ENCODE data around the gene DPP4.

Gene DPP4

GRCh38 chr2:161976295-161976694 lies 97.7 kb downstream of the DPP4 start:
- H3K9ac ChIP-seq (ENCODE audit: low read length), result no peak overlapping the region

DNA sequence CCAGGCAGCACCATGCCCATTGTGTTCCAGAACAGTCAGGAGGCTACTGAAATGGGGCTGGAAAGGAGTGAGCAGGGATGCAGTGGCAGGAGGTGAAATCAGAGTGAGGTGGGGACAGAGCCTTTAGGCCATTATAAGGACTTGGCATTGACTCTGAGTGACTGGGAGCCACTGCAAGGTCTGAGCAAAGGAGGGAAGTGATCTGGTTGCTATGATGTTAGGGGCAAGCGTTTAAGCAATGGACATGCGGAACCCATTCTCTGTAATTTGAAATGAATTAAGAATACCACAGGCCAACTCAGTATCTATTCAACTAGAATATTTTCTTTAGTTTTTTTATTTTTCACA lies 98.2 kb downstream of the DPP4 start:
- Histone ChIP-seq H3K36me3 (ENCODE audit: control insufficient read depth, insufficient read depth, low read length) (no peaks in the 10 kb centered on the region), H3K27me3 (ENCODE audit: control insufficient read depth, insufficient read depth, low read length) (no peaks in the 10 kb centered on the region), H3K4me1 (ENCODE audit: control insufficient read depth, insufficient read depth, low read length) (no peaks in the 10 kb centered on the region), H3K9ac (ENCODE audit: low read length) (no peak overlapping the region), H3K9me3 (ENCODE audit: control insufficient read depth, low read length) (no peaks in the 10 kb centered on the region), H3K4me3 (ENCODE audit: low read length) (no peak overlapping the region)

More at GRCh38 chr2:161976295-161976694, 97.7 kb downstream of the DPP4 start:
- no peaks in the 10 kb centered on the region for H3K27me3 ChIP-seq (ENCODE audit: control insufficient read depth, insufficient read depth, low read length)
- no peaks in the 10 kb centered on the region for H3K9me3 ChIP-seq (ENCODE audit: control insufficient read depth, low read length)
- no peaks in the 10 kb centered on the region for H3K4me1 ChIP-seq (ENCODE audit: control insufficient read depth, insufficient read depth, low read length)
- no peak overlapping the region for H3K4me3 ChIP-seq (ENCODE audit: low read length)
- H3K36me3 ChIP-seq (ENCODE audit: control insufficient read depth, insufficient read depth, low read length), result no peaks in the 10 kb centered on the region

DNA sequence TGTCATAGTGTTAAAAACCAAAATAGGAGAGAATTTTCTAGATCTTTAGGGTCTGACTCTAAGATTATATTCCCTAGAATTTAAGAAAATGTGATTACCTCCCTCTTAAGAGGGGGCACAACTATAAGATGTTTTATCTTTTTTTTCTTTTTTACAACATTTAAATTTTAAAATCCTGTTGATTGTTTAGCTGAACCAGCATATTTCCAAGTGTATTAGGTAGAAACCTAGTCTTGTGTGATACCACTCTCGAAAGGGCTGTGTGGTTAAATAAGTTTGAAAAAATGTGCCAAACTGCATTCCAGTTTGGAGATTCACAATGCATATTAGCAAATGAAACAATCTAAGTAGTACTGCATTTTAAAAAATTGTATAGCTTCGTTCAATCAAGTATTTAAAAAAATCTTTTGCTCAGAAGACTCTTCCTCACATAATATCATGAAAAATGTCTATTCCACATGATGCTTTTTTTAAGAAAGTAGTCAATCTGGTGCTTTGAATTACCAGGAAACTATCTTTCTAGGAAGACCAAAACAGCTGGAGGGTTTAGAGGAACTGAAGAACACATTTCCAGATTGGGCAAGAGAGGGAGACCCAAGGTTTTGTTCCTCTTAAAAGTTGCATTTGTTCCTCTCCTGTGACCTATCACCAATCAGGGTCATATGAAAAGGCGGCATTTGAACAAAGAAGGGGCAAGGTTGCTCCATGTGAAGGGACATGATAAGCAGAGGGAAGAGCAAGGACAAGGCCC lies 98.8 kb downstream of the DPP4 start:
- no peak overlapping the region for H3K4me3 ChIP-seq (ENCODE audit: low read length)
- H3K9me3 ChIP-seq (ENCODE audit: control insufficient read depth, low read length), result no peaks in the 10 kb centered on the region
- no peaks in the 10 kb centered on the region for H3K36me3 ChIP-seq (ENCODE audit: control insufficient read depth, insufficient read depth, low read length)

DNA sequence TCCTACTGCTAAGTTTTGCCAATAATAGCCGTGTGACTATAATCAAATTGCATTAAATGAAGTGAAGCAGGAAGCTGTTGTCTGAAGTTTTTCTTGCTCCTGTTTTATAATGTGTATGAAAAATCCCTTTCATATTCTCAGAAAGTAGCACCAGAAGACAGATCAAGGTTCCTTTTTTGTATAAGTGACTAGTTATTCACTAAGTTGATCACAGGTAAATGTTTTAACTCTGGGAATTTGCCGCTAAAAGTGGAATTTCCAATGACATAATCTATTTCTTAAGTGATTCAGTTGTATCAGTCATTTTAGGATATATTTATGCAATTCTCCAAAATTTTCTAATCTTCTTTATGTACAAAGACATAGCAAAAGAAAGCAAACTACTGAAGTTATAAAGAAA lies 99.6 kb downstream of the DPP4 start:
- Histone ChIP-seq H3K9ac (ENCODE audit: low read length) (no peak overlapping the region), H3K4me3 (ENCODE audit: low read length) (no peak overlapping the region), H3K36me3 (ENCODE audit: control insufficient read depth, insufficient read depth, low read length) (no peaks in the 10 kb centered on the region), H3K4me1 (ENCODE audit: control insufficient read depth, insufficient read depth, low read length) (no peaks in the 10 kb centered on the region), H3K9me3 (ENCODE audit: control insufficient read depth, low read length) (no peaks in the 10 kb centered on the region), H3K27me3 (ENCODE audit: control insufficient read depth, insufficient read depth, low read length) (no peaks in the 10 kb centered on the region)

More for the DNA sequence above, 98.8 kb downstream of the DPP4 start:
- no peaks in the 10 kb centered on the region for H3K27me3 ChIP-seq (ENCODE audit: control insufficient read depth, insufficient read depth, low read length)
- H3K4me1 ChIP-seq (ENCODE audit: control insufficient read depth, insufficient read depth, low read length), result no peaks in the 10 kb centered on the region
- H3K9ac ChIP-seq (ENCODE audit: low read length), result no peak overlapping the region

DNA sequence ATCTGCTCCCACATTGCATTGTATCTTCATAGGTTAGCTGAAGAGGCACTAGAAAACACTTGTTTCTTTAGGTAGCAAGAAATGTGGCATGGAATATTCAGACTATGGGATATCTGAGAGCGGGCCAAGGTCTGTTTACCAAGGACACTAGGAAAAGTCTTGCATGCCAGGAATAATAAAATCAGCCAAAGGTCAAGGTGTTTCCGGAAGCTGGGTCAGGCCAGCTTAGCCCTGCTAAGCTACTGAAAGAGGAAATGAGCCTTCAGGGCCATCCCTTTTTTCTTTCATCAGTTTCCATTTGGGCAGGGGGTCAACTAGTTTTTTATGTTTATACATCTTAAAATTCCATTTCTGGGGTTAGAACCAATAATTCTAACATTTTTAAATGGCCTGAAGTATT lies 101.1 kb downstream of the DPP4 start:
- no peaks in the 10 kb centered on the region for H3K36me3 ChIP-seq (ENCODE audit: control insufficient read depth, insufficient read depth, low read length)
- no peak overlapping the region for H3K4me3 ChIP-seq (ENCODE audit: low read length)
- H3K9ac ChIP-seq (ENCODE audit: low read length), result no peak overlapping the region
- no peaks in the 10 kb centered on the region for H3K27me3 ChIP-seq (ENCODE audit: control insufficient read depth, insufficient read depth, low read length)
- H3K4me1 ChIP-seq (ENCODE audit: control insufficient read depth, insufficient read depth, low read length), result no peaks in the 10 kb centered on the region
- no peaks in the 10 kb centered on the region for H3K9me3 ChIP-seq (ENCODE audit: control insufficient read depth, low read length)

DNA sequence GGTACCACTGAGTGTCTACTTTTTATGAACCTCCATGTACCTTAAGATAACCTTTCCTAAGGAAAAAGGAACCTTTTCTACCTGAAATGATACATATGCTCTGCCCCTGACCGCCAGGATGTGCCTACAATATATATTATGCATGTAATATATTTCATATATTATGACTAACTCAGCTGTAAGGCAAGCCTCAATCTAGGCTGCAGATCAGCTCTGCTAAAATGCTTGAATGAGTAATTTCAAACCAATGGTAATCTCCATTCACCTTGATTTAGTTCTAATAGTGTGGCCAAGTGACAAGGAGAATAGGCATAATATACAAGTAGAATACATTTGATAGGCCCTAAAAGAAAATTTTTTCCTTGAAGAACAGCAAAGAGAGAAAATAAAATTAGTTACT lies 101.8 kb downstream of the DPP4 start:
- H3K9ac ChIP-seq (ENCODE audit: low read length), result no peak overlapping the region

GRCh38 chr2:161971551-161971950 lies 102.5 kb downstream of the DPP4 start:
- Histone ChIP-seq H3K4me3 (ENCODE audit: low read length) (no peak overlapping the region), H3K27me3 (ENCODE audit: control insufficient read depth, insufficient read depth, low read length) (no peaks in the 10 kb centered on the region), H3K36me3 (ENCODE audit: control insufficient read depth, insufficient read depth, low read length) (no peaks in the 10 kb centered on the region), H3K9ac (ENCODE audit: low read length) (no peak overlapping the region), H3K9me3 (ENCODE audit: control insufficient read depth, low read length) (no peaks in the 10 kb centered on the region), H3K4me1 (ENCODE audit: control insufficient read depth, insufficient read depth, low read length) (no peaks in the 10 kb centered on the region)

More for the DNA sequence above, 101.8 kb downstream of the DPP4 start:
- Histone ChIP-seq H3K4me1 (ENCODE audit: control insufficient read depth, insufficient read depth, low read length) (no peaks in the 10 kb centered on the region), H3K4me3 (ENCODE audit: low read length) (no peak overlapping the region), H3K36me3 (ENCODE audit: control insufficient read depth, insufficient read depth, low read length) (no peaks in the 10 kb centered on the region), H3K9me3 (ENCODE audit: control insufficient read depth, low read length) (no peaks in the 10 kb centered on the region), H3K27me3 (ENCODE audit: control insufficient read depth, insufficient read depth, low read length) (no peaks in the 10 kb centered on the region)

- Histone ChIP-seq H3K27me3 (ENCODE audit: control insufficient read depth, insufficient read depth, low read length) (no peaks in the 10 kb centered on the region), H3K9ac (ENCODE audit: low read length) (no peak overlapping the region), H3K9me3 (ENCODE audit: control insufficient read depth, low read length) (no peaks in the 10 kb centered on the region), H3K36me3 (ENCODE audit: control insufficient read depth, insufficient read depth, low read length) (no peaks in the 10 kb centered on the region), H3K4me1 (ENCODE audit: control insufficient read depth, insufficient read depth, low read length) (no peaks in the 10 kb centered on the region), H3K4me3 (ENCODE audit: low read length) (no peak overlapping the region)
Measured at GRCh38 chr2:161969159-161969558, 104.9 kb downstream of the DPP4 start.

DNA sequence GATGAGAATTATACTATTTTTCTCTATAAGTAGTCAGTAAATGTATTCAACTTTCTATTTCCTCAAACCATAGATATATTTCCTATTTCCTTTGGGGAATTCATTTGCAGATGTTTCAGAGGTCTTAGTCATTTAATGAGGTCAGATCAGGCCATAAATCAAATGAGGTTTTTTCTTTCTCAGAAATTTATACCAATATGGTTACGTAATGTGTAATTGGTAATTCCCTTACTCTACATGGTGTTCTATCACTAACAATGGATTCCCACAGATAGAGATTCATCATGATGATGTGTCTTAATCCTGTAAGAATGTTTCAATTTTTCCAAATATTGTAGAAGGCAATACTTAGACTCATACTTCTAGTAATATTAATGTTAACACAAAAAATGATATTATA lies 108.0 kb downstream of the DPP4 start:
- no peak overlapping the region for H3K4me3 ChIP-seq (ENCODE audit: low read length)
- H3K9me3 ChIP-seq (ENCODE audit: control insufficient read depth, low read length), result no peaks in the 10 kb centered on the region
- no peak overlapping the region for H3K9ac ChIP-seq (ENCODE audit: low read length)
- no peaks in the 10 kb centered on the region for H3K4me1 ChIP-seq (ENCODE audit: control insufficient read depth, insufficient read depth, low read length)
- no peaks in the 10 kb centered on the region for H3K36me3 ChIP-seq (ENCODE audit: control insufficient read depth, insufficient read depth, low read length)
- H3K27me3 ChIP-seq (ENCODE audit: control insufficient read depth, insufficient read depth, low read length), result no peaks in the 10 kb centered on the region

- no peaks in the 10 kb centered on the region for H3K27me3 ChIP-seq (ENCODE audit: control insufficient read depth, insufficient read depth, low read length)
- H3K4me1 ChIP-seq (ENCODE audit: control insufficient read depth, insufficient read depth, low read length), result no peaks in the 10 kb centered on the region
Measured at GRCh38 chr2:161964160-161964559, 109.9 kb downstream of the DPP4 start.

DNA sequence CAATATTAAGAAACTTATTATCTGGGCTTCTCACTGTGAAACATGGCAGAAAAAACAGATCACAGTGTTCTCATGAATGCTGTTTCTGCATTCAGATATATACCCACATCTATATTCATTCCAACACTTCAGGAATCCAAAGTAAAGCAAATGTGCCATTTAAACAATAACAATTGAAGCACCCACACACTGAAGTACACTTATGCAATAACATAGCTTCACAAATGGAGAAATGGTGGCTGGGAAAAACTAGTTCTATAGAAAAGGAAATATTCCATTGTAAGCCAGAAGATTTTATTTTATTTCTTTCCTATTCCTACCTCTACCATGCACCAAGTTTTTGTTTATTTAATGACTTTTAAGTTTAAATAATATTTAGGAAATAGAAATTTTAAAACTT lies 111.9 kb downstream of the DPP4 start:
- Histone ChIP-seq H3K4me1 (ENCODE audit: control insufficient read depth, insufficient read depth, low read length) (no peaks in the 10 kb centered on the region), H3K27me3 (ENCODE audit: control insufficient read depth, insufficient read depth, low read length) (no peaks in the 10 kb centered on the region), H3K36me3 (ENCODE audit: control insufficient read depth, insufficient read depth, low read length) (no peaks in the 10 kb centered on the region), H3K9ac (ENCODE audit: low read length) (no peak overlapping the region), H3K4me3 (ENCODE audit: low read length) (no peak overlapping the region), H3K9me3 (ENCODE audit: control insufficient read depth, low read length) (no peaks in the 10 kb centered on the region)

More at GRCh38 chr2:161964160-161964559, 109.9 kb downstream of the DPP4 start:
- Histone ChIP-seq H3K9me3 (ENCODE audit: control insufficient read depth, low read length) (no peaks in the 10 kb centered on the region), H3K4me3 (ENCODE audit: low read length) (no peak overlapping the region), H3K9ac (ENCODE audit: low read length) (no peak overlapping the region), H3K36me3 (ENCODE audit: control insufficient read depth, insufficient read depth, low read length) (no peaks in the 10 kb centered on the region)

DNA sequence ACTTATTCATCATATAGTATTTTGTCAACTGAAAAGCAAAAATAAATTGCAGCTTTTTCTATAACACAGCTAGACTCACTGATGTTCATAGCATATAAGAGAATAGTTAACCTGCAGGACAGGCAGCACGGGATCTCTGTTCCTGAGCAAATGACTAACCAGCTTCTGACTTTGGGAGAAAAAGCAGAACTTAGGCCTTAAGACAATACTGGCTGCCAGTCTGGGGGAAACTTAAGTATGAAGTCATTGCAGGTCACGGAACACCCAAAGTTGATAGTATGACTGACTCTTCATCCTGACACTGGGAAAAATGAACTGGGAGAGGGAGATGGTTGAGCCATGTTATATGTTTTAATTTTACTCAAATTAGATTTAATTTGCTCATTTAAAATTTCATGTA lies 113.0 kb downstream of the DPP4 start:
- no peak overlapping the region for H3K4me3 ChIP-seq (ENCODE audit: low read length)
- H3K36me3 ChIP-seq (ENCODE audit: control insufficient read depth, insufficient read depth, low read length), result no peaks in the 10 kb centered on the region
- no peaks in the 10 kb centered on the region for H3K4me1 ChIP-seq (ENCODE audit: control insufficient read depth, insufficient read depth, low read length)
- no peaks in the 10 kb centered on the region for H3K9me3 ChIP-seq (ENCODE audit: control insufficient read depth, low read length)
- no peak overlapping the region for H3K9ac ChIP-seq (ENCODE audit: low read length)
- H3K27me3 ChIP-seq (ENCODE audit: control insufficient read depth, insufficient read depth, low read length), result no peaks in the 10 kb centered on the region

DNA sequence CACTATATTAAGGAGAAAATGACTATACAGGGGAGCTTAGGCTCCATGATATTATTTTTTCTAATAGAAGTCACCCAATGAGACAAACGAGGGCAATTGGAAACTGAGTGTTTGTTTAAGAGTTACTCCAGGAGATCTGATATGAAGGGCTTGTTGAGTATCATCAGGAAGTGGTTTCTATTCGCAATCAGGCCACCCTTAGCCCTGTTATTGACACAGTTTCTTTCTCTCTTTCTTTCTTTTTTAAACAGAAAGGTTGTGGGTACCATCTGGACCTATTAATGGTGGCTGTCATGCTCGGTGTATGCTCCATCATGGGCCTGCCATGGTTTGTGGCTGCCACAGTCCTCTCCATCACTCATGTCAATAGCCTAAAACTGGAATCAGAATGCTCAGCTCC lies 117.3 kb downstream of the DPP4 start:
- Histone ChIP-seq H3K27me3 (ENCODE audit: control insufficient read depth, insufficient read depth, low read length) (no peaks in the 10 kb centered on the region), H3K9me3 (ENCODE audit: control insufficient read depth, low read length) (no peaks in the 10 kb centered on the region), H3K4me3 (ENCODE audit: low read length) (no peak overlapping the region), H3K4me1 (ENCODE audit: control insufficient read depth, insufficient read depth, low read length) (no peaks in the 10 kb centered on the region), H3K36me3 (ENCODE audit: control insufficient read depth, insufficient read depth, low read length) (no peaks in the 10 kb centered on the region), H3K9ac (ENCODE audit: low read length) (no peak overlapping the region)
